SU-DHL-6 (cell line): ENCODE results near the gene BEAN1.

Experiments used
- H2AFZ ChIP-seq: fragments of 200-600 bp; sonication (generic); 2 replicates; pipeline ENCODE4 v1.6.1; 2014; ENCODE audit warnings: low read depth, mild to moderate bottlenecking, moderate library complexity, mixed read lengths, antibody characterized with exemption, low read length; ENCODE audit not compliant: severe bottlenecking
- H3F3A ChIP-seq: fragments of 200-600 bp; shearing (Covaris generic); 2 replicates; pipeline ENCODE4 v1.6.0; 2016; ENCODE audit warnings: antibody characterized with exemption, mild to moderate bottlenecking; ENCODE audit not compliant: insufficient read depth
- H3K27ac ChIP-seq: fragments of 200-600 bp; sonication (generic); 2 replicates; pipeline ENCODE4 v1.5.1; 2016; ENCODE audit warnings: low read depth, mild to moderate bottlenecking, low read length, moderate library complexity, mixed read lengths
- H3K27me3 ChIP-seq: fragments of 200-600 bp; sonication (generic), shearing (Covaris generic); 2 replicates; pipeline ENCODE4 v1.6.0; 2014; ENCODE audit warnings: mild to moderate bottlenecking, low read length
- H3K36me3 ChIP-seq: fragments of 200-600 bp; sonication (generic); 2 replicates; pipeline ENCODE4 v1.6.1; 2014; ENCODE audit warnings: mild to moderate bottlenecking, low read length, mixed read lengths
- H3K4me2 ChIP-seq: fragments of 300-600, 200-600 bp; shearing (Covaris generic), sonication (generic); 2 replicates; pipeline ENCODE4 v1.6.0; 2014; ENCODE audit warnings: low read length, low read depth, mild to moderate bottlenecking; ENCODE audit not compliant: poor library complexity, severe bottlenecking
- H3K4me3 ChIP-seq: fragments of 200-600 bp; sonication (generic); 2 replicates; pipeline ENCODE4 v1.5.1; 2014; ENCODE audit warnings: antibody characterized with exemption, low read length, mild to moderate bottlenecking, mixed read lengths; ENCODE audit not compliant: insufficient read depth, poor library complexity, severe bottlenecking
- H3K79me2 ChIP-seq: fragments of 200-600 bp; sonication (generic); 2 replicates; pipeline ENCODE4 v1.6.1; 2014; ENCODE audit warnings: mild to moderate bottlenecking, low read length, moderate library complexity; ENCODE audit not compliant: insufficient read depth
- H3K9ac ChIP-seq: fragments of 200-600 bp; sonication (generic); 2 replicates; pipeline ENCODE4 v1.7.0; 2014; ENCODE audit warnings: mild to moderate bottlenecking, low read length
- H3K9me2 ChIP-seq: fragments of 200-600 bp; sonication (generic); replicated peaks from 2 replicates; pipeline ENCODE4 v1.6.1; 2014; ENCODE audit warnings: low read length; ENCODE audit not compliant: insufficient read depth
- H3K9me3 ChIP-seq: fragments of 200-600 bp; sonication (generic); 2 replicates; pipeline ENCODE4 v1.6.1; 2014; ENCODE audit warnings: low read length, mixed read lengths; ENCODE audit not compliant: insufficient read depth
- H4K20me1 ChIP-seq: fragments of 200-600 bp; sonication (generic); 2 replicates; pipeline ENCODE4 v1.6.1; 2014; ENCODE audit warnings: low read depth, mild to moderate bottlenecking, antibody characterized with exemption, low read length, moderate library complexity, mixed read lengths
- EZH2phosphoT487 ChIP-seq: fragments of 200-600 bp; sonication (generic), shearing (Covaris generic); conservative IDR thresholded peaks from 2 replicates; pipeline ENCODE4 v1.6.1; 2018; ENCODE audit warnings: mild to moderate bottlenecking, antibody characterized with exemption, low read length, moderate library complexity, mixed read lengths
- TF ChIP-seq, protein P1 (sequence below): fragments of 200-600 bp; sonication (generic); IDR thresholded peaks from one replicate; pipeline ENCODE4 v1.5.1; 2017; ENCODE audit warnings: antibody characterized with exemption, mild to moderate bottlenecking, low read length, moderate library complexity; ENCODE audit not compliant: insufficient read depth, poor library complexity, severe bottlenecking

BEAN1 gene

DNA sequence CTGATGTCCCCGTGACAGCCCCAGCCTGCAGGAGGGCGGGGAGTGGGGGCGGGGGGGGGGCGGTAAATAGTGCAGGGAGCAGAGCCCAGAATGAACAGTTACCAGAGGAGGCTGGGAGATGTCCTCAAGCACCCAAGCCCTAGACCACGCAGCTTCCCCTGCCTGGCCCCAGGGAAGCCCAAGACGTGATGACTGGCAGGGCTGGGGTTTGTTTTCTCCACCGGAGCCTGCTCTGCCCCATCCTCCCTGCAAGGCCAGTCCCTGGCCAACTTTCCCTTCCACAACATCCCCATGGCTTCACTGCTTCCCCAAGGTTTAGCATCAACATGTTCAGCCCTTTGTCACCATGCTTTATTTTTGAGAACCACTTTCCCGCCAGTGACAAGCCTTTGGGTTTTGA, 1.4 kb upstream of the BEAN1 start:
- H3K9me2 ChIP-seq = no peaks in the 10 kb centered on the region
- no peaks in the 10 kb centered on the region for H3K27me3 ChIP-seq
- no peaks in the 10 kb centered on the region for H4K20me1 ChIP-seq
- no peaks in the 10 kb centered on the region for H3K9me3 ChIP-seq
- H3K27ac ChIP-seq = no peak overlapping the region
- H3K4me2 ChIP-seq = no peak overlapping the region
- H2AFZ ChIP-seq = no peak overlapping the region
- H3K9ac ChIP-seq = no peak overlapping the region
- H3K79me2 ChIP-seq = no peaks in the 10 kb centered on the region
- no peak for TF ChIP-seq EZH2phosphoT487
- TF ChIP-seq, protein P1, sequence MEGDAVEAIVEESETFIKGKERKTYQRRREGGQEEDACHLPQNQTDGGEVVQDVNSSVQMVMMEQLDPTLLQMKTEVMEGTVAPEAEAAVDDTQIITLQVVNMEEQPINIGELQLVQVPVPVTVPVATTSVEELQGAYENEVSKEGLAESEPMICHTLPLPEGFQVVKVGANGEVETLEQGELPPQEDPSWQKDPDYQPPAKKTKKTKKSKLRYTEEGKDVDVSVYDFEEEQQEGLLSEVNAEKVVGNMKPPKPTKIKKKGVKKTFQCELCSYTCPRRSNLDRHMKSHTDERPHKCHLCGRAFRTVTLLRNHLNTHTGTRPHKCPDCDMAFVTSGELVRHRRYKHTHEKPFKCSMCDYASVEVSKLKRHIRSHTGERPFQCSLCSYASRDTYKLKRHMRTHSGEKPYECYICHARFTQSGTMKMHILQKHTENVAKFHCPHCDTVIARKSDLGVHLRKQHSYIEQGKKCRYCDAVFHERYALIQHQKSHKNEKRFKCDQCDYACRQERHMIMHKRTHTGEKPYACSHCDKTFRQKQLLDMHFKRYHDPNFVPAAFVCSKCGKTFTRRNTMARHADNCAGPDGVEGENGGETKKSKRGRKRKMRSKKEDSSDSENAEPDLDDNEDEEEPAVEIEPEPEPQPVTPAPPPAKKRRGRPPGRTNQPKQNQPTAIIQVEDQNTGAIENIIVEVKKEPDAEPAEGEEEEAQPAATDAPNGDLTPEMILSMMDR = no peak
- no peaks in the 10 kb centered on the region for H3F3A ChIP-seq
- no peaks in the 10 kb centered on the region for H3K36me3 ChIP-seq
- no peak overlapping the region for H3K4me3 ChIP-seq

DNA sequence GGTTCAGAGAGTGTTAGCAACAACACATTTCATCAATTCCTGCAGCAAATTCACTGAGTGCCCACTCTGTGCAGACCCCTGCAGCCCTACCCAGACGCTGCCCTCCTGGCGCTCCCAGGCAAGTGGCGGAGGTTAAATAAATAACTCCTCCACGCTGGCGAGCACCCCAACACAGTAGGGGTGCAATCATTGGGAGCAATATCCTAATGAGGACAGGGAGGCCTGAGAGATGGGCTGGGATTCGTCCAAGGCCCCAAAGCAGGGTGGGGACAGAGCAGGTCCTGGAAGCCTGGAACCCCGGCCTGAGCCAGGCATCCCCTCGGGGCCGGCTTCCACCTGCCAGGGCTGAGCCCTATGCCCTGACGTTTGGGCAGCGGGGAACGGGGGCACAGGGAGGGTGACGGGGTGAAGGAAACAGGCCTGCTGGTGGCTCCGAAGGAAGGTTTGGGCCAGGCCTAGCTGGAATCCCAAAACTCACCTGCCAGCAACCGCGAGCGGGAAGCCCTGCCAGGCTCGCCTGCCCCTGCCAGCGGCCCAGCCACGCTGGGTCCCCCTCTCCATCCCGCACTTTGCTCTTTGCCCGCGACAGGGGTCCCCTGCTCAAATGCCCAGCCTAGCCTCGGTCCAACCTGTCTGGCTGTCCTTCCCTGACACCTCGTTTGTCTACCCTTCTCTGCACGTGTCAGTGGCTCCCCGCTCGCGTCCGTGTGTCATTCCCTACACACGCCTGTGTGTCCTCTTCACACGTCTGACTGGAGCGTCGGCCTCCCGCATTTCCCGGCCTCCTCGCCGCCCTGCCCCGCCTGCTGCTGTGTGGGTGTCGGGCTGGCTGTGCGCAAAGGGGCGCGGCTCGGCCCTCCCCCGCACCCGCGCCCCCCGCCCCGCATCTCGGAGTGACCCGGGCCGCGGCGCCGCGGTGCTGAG, 721 bp upstream of the BEAN1 start:
- Histone ChIP-seq H3K4me3 (no peak overlapping the region), H3K4me2 (no peak overlapping the region), H3K9me3 (no peaks in the 10 kb centered on the region), H3K79me2 (no peaks in the 10 kb centered on the region), H2AFZ (no peak overlapping the region), H3F3A (no peaks in the 10 kb centered on the region), H3K9ac (no peak overlapping the region), H3K27me3 (no peaks in the 10 kb centered on the region), H3K9me2 (no peaks in the 10 kb centered on the region), H4K20me1 (no peaks in the 10 kb centered on the region), H3K36me3 (no peaks in the 10 kb centered on the region), H3K27ac (no peak overlapping the region)
- TF ChIP-seq, protein P1 = no peak
- no peak for TF ChIP-seq EZH2phosphoT487

DNA sequence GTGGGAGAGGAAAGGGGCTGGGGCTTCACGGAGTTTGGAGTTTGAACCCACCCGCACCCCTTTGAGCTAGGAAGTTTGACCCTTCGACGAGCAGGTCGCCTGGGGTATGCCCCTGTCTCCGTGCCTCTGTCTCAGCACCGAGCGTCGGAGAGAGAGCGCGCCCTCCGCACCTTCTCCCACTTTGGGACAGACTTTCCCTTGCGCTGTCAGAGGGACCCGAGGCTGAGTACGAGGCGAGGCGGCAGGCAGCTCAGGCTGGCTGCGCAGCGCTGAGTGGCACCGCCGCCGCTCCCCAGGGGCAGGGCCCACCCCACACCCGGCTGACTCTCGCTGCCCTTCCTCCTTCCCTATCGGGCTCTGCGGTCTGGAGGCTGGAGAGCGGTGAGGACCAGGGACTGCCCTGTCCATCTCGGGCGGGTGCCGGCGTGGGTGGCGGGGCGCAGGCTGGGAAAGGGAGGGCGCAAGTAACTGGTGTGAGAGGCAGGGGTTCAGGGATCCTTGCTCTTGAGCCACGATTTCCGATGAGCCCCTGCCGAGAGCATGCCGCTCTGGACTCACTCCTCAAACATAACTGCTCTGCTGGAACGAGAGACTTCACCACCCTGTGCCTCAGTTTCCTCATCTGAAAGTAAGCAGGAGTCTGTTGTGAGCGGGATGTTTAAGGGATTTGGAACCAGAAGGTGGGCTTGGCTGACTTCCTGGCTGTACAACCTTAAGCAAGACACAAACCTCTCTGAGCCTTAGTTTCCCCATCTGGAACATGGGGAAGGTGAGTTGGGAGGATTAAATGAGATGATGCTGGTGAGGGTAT, 981 bp downstream of the BEAN1 start:
- no peak overlapping the region for H2AFZ ChIP-seq
- H3F3A ChIP-seq = no peaks in the 10 kb centered on the region
- TF ChIP-seq, protein P1 = no peak
- TF ChIP-seq EZH2phosphoT487 = no peak
- H3K9me2 ChIP-seq = no peaks in the 10 kb centered on the region
- H3K27ac ChIP-seq = no peak overlapping the region
- no peaks in the 10 kb centered on the region for H3K36me3 ChIP-seq
- H3K27me3 ChIP-seq = no peaks in the 10 kb centered on the region
- no peaks in the 10 kb centered on the region for H3K9me3 ChIP-seq
- H3K4me3 ChIP-seq = no peak overlapping the region
- H3K79me2 ChIP-seq = no peaks in the 10 kb centered on the region
- no peak overlapping the region for H3K4me2 ChIP-seq
- no peaks in the 10 kb centered on the region for H4K20me1 ChIP-seq
- H3K9ac ChIP-seq = no peak overlapping the region
